ENCODE measurements around the gene MMP23B. TPM values are rescaled to one million over a fixed set of nuclear protein-coding genes. Genes with fewer than 3 reads are reported as not detected.

MMP23B gene
- total and polyA plus RNA-seq, 2 experiments from 2014 or later: 15.8 to 16.2 TPM

DNA sequence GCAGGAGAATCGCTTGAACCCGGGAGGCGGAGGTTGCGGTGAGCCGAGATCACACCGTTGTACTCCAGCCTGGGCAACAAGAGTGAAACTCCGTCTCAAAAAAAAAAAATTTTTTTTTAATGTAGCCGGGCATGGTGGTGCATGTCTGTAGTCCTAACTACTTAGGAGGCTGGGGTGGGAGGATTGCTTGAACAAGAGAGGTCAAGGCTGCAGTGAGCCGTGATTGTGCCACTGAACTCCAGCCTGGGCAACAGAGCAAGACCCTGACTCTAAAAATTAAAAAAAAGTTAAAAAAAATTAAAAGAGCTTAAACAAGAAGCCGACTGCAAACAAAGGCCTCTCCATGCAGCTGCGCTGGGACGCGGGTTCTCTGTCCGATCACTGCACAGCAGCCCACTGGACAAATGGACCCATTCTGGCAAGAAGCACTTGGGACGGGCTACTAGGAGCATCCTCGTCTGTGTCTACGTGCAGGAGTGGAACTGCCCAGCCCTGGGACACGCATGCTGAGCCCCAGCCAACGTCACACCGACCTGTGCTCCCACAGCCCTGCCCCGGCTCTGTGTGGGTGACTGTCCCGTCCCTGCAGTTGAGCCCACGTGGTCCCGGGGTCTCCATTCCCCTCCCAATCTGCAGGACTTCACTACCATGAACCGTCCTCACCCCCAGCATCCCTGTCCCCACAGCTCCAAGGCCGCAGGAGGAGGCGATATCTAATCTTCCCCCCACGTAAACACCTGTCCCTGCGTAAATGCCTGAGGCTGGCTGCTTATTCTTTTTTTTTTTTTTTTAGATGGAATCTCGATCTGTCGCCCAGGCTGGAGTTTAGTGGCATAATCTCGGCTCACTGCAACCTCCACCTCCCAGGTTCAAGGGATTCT lies 48.3 kb downstream of the MMP23B start:
- H3K36me3 Mint-ChIP-seq (ENCODE audit: low read depth): peaks cover 4% of the 10 kb centered on the region; the same call in 2 of the 3 replicates
- TF ChIP-seq EZH2phosphoT487 (IDR thresholded peaks at IDR 0.05; ENCODE audit: unreplicated experiment) (no peak), ZNF331 (CRISPR knock-in tag; IDR thresholded peaks at IDR 0.05; ENCODE audit: low read depth) (no peak), CREB1 (CRISPR knock-in tag; IDR thresholded peaks at IDR 0.05; ENCODE audit: low read depth) (no peak), EZH2 (IDR thresholded peaks at IDR 0.05; ENCODE audit: low read depth, unreplicated experiment) (no peak), STAT1 (IDR thresholded peaks at IDR 0.05; ENCODE audit: unreplicated experiment) (no peak), ZNF114 (CRISPR knock-in tag; IDR thresholded peaks at IDR 0.05) (no peak), JUNB (IDR thresholded peaks at IDR 0.05; ENCODE audit: unreplicated experiment) (no peak), NANOG (IDR thresholded peaks at IDR 0.05; ENCODE audit: borderline replicate concordance) (no peak), POLR2AphosphoS5 (IDR thresholded peaks at IDR 0.05; ENCODE audit: low read depth) (no peak)
- TF ChIP-seq, protein P1, sequence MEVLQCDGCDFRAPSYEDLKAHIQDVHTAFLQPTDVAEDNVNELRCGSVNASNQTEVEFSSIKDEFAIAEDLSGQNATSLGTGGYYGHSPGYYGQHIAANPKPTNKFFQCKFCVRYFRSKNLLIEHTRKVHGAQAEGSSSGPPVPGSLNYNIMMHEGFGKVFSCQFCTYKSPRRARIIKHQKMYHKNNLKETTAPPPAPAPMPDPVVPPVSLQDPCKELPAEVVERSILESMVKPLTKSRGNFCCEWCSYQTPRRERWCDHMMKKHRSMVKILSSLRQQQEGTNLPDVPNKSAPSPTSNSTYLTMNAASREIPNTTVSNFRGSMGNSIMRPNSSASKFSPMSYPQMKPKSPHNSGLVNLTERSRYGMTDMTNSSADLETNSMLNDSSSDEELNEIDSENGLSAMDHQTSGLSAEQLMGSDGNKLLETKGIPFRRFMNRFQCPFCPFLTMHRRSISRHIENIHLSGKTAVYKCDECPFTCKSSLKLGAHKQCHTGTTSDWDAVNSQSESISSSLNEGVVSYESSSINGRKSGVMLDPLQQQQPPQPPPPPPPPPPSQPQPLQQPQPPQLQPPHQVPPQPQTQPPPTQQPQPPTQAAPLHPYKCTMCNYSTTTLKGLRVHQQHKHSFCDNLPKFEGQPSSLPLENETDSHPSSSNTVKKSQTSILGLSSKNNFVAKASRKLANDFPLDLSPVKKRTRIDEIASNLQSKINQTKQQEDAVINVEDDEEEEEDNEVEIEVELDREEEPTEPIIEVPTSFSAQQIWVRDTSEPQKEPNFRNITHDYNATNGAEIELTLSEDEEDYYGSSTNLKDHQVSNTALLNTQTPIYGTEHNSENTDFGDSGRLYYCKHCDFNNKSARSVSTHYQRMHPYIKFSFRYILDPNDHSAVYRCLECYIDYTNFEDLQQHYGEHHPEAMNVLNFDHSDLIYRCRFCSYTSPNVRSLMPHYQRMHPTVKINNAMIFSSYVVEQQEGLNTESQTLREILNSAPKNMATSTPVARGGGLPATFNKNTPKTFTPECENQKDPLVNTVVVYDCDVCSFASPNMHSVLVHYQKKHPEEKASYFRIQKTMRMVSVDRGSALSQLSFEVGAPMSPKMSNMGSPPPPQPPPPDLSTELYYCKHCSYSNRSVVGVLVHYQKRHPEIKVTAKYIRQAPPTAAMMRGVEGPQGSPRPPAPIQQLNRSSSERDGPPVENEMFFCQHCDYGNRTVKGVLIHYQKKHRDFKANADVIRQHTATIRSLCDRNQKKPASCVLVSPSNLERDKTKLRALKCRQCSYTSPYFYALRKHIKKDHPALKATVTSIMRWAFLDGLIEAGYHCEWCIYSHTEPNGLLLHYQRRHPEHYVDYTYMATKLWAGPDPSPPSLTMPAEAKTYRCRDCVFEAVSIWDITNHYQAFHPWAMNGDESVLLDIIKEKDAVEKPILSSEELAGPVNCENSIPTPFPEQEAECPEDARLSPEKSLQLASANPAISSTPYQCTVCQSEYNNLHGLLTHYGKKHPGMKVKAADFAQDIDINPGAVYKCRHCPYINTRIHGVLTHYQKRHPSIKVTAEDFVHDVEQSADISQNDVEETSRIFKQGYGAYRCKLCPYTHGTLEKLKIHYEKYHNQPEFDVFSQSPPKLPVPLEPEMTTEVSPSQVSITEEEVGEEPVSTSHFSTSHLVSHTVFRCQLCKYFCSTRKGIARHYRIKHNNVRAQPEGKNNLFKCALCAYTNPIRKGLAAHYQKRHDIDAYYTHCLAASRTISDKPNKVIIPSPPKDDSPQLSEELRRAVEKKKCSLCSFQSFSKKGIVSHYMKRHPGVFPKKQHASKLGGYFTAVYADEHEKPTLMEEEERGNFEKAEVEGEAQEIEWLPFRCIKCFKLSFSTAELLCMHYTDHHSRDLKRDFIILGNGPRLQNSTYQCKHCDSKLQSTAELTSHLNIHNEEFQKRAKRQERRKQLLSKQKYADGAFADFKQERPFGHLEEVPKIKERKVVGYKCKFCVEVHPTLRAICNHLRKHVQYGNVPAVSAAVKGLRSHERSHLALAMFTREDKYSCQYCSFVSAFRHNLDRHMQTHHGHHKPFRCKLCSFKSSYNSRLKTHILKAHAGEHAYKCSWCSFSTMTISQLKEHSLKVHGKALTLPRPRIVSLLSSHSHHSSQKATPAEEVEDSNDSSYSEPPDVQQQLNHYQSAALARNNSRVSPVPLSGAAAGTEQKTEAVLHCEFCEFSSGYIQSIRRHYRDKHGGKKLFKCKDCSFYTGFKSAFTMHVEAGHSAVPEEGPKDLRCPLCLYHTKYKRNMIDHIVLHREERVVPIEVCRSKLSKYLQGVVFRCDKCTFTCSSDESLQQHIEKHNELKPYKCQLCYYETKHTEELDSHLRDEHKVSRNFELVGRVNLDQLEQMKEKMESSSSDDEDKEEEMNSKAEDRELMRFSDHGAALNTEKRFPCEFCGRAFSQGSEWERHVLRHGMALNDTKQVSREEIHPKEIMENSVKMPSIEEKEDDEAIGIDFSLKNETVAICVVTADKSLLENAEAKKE (CRISPR knock-in tag; IDR thresholded peaks at IDR 0.05): no peak
- TF ChIP-seq, protein P2, sequence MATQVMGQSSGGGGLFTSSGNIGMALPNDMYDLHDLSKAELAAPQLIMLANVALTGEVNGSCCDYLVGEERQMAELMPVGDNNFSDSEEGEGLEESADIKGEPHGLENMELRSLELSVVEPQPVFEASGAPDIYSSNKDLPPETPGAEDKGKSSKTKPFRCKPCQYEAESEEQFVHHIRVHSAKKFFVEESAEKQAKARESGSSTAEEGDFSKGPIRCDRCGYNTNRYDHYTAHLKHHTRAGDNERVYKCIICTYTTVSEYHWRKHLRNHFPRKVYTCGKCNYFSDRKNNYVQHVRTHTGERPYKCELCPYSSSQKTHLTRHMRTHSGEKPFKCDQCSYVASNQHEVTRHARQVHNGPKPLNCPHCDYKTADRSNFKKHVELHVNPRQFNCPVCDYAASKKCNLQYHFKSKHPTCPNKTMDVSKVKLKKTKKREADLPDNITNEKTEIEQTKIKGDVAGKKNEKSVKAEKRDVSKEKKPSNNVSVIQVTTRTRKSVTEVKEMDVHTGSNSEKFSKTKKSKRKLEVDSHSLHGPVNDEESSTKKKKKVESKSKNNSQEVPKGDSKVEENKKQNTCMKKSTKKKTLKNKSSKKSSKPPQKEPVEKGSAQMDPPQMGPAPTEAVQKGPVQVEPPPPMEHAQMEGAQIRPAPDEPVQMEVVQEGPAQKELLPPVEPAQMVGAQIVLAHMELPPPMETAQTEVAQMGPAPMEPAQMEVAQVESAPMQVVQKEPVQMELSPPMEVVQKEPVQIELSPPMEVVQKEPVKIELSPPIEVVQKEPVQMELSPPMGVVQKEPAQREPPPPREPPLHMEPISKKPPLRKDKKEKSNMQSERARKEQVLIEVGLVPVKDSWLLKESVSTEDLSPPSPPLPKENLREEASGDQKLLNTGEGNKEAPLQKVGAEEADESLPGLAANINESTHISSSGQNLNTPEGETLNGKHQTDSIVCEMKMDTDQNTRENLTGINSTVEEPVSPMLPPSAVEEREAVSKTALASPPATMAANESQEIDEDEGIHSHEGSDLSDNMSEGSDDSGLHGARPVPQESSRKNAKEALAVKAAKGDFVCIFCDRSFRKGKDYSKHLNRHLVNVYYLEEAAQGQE (IDR thresholded peaks at IDR 0.05; ENCODE audit: unreplicated experiment): no peak
- TF ChIP-seq, protein P3, sequence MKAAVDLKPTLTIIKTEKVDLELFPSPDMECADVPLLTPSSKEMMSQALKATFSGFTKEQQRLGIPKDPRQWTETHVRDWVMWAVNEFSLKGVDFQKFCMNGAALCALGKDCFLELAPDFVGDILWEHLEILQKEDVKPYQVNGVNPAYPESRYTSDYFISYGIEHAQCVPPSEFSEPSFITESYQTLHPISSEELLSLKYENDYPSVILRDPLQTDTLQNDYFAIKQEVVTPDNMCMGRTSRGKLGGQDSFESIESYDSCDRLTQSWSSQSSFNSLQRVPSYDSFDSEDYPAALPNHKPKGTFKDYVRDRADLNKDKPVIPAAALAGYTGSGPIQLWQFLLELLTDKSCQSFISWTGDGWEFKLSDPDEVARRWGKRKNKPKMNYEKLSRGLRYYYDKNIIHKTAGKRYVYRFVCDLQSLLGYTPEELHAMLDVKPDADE (IDR thresholded peaks at IDR 0.05): no peak
- TF ChIP-seq, protein P4, sequence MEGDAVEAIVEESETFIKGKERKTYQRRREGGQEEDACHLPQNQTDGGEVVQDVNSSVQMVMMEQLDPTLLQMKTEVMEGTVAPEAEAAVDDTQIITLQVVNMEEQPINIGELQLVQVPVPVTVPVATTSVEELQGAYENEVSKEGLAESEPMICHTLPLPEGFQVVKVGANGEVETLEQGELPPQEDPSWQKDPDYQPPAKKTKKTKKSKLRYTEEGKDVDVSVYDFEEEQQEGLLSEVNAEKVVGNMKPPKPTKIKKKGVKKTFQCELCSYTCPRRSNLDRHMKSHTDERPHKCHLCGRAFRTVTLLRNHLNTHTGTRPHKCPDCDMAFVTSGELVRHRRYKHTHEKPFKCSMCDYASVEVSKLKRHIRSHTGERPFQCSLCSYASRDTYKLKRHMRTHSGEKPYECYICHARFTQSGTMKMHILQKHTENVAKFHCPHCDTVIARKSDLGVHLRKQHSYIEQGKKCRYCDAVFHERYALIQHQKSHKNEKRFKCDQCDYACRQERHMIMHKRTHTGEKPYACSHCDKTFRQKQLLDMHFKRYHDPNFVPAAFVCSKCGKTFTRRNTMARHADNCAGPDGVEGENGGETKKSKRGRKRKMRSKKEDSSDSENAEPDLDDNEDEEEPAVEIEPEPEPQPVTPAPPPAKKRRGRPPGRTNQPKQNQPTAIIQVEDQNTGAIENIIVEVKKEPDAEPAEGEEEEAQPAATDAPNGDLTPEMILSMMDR (conservative IDR thresholded peaks at IDR 0.05; ENCODE audit: low read depth in 2 of 2): no peak
- DNase-seq (ENCODE audit: low spot score) (no peak), ATAC-seq (no peak)
- no peak overlapping the region for H3K27ac Mint-ChIP-seq
- Histone ChIP-seq H4K20me1 (replicated peaks; ENCODE audit: insufficient read depth) (peaks cover 29% of the 10 kb centered on the region; the same call in 1 of the 2 replicates), H3K4me1 (ENCODE audit: insufficient read depth) (peaks cover 9% of the 10 kb centered on the region), H3K4me2 (no peak overlapping the region), H3K9me2 (ENCODE audit: insufficient read depth) (no peaks in the 10 kb centered on the region), H3K4me3 (no peak overlapping the region), H3F3A (replicated peaks; ENCODE audit: low read depth) (peaks cover 13% of the 10 kb centered on the region), H3K27me3 (ENCODE audit: insufficient read depth) (no peaks in the 10 kb centered on the region), H3K27ac (ENCODE audit: low read depth) (no peak overlapping the region), H3K36me3 (ENCODE audit: insufficient read depth) (no peaks in the 10 kb centered on the region), H2AFZ (no peak overlapping the region), H3K79me2 (replicated peaks; ENCODE audit: insufficient read depth) (peaks cover 75% of the 10 kb centered on the region)
- no peak overlapping the region for H3K4me3 Mint-ChIP-seq
- peaks cover 15% of the 10 kb centered on the region for H3K27me3 Mint-ChIP-seq (ENCODE audit: insufficient read depth, low read depth, poor library complexity)
- H3K4me1 Mint-ChIP-seq: peaks cover 37% of the 10 kb centered on the region
- no peaks in the 10 kb centered on the region for H3K9me3 Mint-ChIP-seq

All from GM23338 (cell line).